Measurements from ENCODE around the gene MEG3.

MEG3 gene

DNA sequence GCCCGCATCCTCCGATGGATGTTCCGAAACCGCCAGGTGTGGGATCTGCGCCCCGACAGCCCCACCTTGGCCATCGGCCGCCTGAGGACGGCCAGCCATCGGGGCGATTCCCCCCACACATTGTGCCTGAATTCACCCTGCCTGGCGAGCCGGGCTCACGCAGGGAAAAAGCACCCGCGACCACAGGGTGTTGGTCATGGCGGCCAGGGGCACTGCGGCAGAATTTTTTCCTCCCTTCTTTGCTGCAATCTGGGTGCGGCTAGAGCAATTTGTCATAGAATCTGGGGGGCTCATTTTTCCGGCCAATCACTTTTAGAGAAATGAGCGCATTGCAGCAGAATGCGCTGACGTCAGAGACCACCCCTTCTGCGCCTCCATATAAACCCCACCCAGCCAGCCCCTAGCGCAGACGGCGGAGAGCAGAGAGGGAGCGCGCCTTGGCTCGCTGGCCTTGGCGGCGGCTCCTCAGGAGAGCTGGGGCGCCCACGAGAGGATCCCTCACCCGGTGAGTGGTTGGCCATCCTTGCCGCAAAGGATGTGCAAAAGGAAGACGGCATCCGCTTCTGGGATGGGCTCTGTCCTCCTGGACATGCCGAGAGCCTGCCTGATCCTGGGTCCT lies at the start of gene MEG3:
TSS of gene MEG3 (plus strand) at position 406 of the 619 bp plus-strand sequence.
- no peak for DNase-seq (ENCODE audit: low read depth in 2 of 2)

DNA sequence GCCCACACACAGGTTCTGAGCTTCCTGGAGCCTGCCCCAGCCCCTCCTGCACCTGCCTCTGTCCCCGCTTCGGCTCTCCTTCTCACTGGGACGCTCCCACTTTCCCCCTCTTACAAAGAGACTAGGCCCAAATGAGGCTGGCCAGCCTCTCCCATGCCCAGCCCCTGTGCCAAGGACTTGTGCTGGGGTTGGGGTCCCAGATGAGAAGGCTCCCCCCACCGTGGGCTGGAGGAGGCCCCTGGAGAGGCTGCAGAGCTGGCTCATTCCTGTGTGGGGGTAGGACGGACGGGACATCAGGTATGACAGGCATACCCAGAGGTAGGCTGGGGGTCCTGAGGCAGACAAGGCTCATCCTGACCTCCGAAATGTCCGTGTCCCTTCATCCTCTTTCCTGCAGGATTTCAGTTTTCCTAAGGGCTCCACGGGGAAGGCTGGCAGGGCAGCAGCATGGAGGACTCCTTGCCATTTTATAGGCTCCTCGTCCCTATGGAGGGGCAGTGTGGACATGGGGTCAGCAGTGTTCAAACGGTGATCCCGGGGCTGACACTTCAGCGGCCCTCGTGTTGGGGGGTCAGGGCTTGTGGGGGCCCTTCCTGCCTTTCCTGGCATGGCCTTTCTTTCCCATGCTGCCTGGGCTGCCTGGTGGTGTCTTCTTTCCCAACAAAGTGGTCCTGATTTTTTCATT lies 49.1 kb upstream of the MEG3 start:
- DNase-seq (ENCODE audit: low read depth in 2 of 2): no peak

DNA sequence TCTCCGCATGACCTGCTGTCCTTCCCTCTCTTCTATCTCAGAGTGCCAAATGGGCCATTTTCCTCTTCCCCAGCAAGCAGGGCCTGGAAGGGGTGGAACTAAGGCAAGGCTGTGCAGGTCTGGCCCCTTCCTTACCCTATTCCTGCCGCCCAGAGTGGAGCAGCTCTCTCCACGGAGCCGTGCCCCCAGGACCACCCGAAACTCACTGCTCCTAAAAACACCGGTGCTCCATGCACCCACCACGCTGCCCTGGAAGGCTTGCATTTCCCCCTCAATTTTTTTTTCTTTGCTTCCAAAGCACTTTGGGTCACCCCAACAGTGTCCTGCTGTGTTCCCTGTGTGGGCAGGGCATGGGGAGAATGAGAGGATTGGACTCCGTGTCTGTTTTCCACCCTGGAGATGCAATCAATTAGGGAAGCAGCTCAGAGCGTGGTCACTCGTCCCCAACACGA lies 48.5 kb upstream of the MEG3 start:
- no peak for DNase-seq (ENCODE audit: low read depth in 2 of 2)

DNA sequence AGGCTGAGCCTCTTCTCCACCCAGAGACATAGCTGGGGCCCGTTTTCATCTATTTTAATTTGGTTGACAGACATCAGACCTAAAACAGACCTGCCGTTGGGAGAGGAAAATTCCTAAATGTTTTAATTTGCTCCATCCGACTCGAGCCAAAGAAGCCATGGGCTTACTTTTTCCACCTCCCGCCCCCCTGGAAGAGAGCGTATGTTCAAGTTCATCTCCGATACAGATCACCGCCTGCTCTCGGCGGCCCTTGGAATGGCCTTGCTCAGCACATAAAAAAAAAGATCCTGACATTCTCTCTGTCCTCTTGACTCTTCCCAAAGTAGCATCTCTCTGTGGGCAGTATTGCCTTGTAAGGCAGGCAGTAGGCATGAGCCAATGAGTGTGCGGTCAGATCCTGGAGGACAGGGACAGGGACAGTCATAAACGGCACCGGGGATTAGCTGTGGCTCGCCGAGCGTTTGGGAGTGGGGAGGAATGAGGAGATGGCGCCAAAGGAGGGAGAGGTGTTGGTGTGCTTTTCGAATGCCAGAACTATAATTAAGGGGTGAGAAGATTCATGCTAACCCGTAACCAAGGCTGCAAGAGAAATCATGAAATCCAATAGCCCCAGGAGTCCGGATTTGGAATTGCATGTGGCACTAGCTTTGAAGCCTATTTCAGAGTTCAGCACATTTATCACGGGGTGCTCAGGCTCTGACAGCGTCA lies 47.9 kb upstream of the MEG3 start:
- no peak for DNase-seq (ENCODE audit: low read depth in 2 of 2)

DNA sequence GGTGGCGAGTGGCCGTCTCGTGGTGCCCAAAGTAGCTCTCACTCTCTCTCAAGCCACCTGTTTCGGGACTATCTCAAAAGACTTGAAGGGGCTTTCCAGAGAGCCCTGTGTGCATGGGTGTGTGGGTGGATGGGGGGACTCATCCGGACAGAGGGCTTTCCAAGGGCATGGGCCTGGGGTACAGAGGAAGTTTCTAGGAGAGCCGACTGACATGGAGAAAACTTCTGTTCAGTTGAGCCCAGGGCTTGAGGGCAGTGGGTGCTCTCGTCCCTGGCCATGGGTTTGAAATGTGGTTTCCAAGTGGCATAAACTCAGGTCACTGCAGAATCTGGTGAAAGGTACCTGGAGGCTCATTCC lies 47.4 kb upstream of the MEG3 start:
- DNase-seq (ENCODE audit: low read depth in 2 of 2): no peak

DNA sequence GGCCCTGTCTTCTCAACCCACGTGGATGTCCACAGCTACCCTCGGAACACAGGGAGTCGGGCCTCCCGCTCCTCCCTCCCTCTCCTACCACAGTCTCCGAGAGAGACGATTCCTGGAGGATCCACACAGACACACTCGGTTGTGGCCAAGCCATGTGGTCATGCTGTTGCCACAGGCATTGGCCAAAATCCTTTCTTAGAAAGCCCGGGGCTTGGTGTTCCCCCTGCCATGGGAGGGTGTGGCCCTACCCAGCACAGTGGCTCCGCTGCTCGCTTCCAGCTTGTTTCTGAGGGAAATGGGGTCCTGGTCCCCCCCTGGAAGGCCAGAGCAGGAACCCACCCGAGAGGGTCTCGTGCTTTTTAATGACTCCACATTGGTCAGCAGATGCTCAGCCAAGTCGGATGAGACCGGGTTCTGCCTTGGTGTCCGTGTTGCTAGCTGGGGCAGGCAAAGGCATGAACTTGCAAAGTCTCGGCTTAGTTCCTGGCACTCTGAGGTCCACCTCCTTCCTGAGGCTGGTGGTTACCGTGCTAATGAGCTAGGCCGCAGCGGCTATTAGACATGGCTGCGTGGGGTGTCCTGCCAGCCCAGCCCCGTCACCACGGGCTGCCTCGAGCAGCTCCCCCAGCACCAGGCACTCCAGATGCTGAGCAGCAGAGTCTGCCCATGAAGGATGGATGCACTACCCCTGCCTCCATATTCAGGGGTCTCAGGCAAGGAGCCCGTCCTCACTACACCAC lies 46.8 kb upstream of the MEG3 start:
- DNase-seq (ENCODE audit: low read depth in 2 of 2): no peak

DNA sequence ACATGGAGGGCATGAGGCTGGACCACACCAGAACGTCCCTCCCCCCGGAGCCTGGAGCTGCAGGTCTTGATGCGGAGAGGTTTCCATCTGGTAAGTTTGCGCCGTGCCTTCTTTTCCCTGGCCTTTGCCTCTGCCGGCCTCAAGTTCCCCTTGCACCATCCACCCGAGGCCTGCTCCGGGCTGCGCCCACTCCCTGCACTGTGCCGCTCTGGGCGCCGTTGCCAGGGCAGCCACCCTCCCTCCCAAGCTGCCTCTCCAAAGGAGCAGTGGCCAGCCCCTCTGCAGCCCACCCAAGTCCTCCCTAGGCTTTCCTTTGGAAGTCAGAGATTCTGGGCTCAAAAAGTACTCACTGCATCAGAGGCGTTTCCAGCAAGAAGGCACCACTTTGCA lies 46.2 kb upstream of the MEG3 start:
- no peak for DNase-seq (ENCODE audit: low read depth in 2 of 2)

DNA sequence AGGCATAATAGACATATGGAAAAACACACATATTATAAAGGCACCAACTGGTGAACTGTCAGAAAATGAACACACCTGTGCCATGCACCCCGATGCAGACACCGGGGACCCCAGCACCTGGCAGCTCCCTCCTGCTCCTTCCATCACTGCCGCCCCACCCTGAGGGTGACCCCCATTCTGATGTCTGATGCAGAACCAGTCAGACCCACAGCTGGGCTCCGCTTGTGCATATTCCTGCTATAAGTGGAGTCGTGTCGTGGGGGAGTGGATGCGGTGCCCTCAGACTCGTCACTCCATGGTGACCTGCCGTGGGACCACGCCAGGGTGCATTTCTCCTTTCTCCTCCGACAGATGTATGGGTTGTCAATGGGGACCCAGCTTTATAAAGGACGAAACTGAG lies 45.7 kb upstream of the MEG3 start:
- DNase-seq (ENCODE audit: low read depth in 2 of 2): no peak

DNA sequence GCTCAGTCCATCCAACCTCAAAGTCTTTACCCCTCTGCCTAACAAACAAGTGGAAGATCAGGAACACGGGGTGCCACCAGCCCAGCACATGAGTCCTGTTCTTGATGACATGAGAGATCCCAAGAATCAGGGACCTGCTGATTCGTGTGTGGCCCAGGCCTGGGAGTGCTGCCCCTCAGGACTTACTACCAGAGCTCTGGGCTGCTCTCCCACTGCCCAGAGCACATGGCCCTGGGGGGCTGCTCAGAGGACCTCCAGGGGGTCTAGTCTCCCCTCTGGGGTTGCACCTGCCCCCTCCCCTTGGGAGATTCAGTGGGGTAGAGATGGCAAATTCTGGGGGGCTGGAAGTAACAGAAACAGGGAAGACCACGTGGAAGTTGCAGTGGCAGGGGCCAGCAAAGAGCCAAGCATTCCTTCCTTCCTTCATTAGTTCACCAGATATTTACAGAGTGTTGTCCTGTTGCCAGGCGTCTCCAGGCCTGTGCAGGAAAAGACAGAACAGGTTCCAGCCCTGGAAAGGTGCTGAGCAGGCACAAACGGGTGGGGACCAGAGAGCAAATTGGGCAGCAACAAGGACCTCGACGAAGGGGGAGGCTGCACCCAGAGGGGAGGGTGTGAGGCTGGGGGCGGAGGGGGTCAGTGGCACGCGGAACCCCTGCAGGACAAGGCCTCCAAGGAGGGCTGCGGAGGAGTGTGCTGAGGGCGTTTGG lies 45.1 kb upstream of the MEG3 start:
- no peak for DNase-seq (ENCODE audit: low read depth in 2 of 2)

DNA sequence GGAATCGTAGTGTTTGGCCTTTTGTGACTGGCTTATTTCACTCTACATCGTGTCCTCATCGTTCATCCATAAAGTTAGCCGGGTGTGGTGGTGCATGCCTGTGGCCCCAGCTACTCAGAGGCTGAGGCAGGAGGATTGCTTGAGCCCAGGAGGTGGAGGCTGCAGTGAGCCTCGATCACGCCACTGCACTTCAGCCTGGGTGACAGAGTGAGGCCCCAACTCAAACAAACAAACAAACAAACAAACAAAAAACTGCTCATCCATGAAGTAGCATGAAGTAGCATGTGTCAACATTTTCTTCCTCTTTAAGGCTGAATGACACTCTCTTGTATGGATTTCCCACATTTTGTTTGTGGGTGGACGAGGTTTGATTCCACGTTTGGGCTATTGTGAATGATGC lies 44.0 kb upstream of the MEG3 start:
- DNase-seq (ENCODE audit: low read depth in 2 of 2): no peak

DNA sequence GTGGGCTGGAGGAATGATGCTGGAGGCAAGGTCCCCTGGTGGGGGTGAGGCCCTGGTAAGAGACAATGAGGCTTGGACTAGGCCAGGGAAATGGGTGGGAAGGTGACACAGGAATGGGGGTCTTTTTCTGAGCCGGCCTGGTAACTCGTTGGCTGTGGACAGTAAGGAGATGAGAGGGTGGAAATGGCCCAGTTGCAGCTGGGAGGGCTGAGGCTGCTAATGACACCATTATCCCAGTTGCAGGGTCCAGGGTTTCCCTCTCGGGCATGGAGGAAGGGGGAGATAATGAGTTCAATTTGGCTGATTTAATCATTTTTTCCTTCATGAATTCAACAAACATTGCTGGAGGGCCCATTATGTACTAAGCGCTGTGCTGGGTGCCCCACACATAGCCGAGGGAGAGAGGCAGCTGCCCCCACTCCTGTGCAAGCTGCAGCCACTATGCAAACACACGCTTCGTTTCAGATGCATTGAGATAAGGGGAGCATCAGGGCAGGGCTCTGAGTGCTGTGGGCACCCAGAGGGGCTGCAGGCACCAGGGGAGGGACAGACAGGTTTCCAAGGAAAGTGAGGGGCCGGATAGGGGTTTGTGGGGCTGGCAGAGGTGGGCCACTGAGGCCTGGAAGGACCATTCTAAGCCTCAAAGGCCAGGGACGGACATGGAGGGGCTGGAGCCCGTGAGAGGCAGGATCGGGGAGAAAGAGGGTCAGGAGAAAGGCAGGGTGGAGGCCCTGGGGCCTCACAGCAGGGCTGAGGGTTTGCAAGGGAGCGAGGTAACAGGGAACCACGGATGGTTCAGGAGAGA lies 43.2 kb upstream of the MEG3 start:
- no peak for DNase-seq (ENCODE audit: low read depth in 2 of 2)

DNA sequence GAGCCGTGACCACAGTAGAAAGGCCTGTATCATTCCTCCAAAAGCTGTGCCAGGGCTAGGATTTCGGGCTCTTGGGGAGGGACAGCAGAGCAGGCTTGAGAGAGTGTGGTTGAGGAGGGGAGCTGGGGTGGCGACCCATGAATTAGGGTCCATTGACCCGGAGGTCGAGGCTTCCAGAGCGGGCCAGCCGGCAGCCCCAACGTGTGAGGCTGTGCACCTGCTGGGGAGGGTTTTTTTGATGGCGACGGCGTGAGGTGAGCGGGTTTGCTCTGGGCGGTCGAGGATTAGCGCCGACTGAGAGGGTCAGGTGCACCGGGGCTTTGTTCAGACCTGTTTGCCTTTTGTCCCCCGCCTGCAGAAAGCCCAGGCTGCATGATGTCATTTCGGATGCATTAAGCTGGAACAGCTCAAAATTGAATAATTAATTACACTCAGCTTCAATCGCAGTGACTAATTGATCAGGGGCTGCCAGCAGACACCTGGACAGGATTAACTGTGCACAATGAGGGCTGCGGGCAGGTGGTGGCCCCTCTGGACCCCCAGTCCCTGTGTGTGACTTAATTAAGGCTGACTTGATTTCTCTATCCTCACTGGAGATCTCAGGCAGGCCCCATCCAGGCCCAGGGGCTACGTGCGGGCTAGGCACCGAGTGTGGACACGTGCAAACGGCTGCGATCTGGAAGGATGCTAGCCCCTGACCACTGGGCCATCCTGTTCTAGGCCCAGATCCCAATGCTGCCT lies 42.1 kb upstream of the MEG3 start:
- no peak for DNase-seq (ENCODE audit: low read depth in 2 of 2)

DNA sequence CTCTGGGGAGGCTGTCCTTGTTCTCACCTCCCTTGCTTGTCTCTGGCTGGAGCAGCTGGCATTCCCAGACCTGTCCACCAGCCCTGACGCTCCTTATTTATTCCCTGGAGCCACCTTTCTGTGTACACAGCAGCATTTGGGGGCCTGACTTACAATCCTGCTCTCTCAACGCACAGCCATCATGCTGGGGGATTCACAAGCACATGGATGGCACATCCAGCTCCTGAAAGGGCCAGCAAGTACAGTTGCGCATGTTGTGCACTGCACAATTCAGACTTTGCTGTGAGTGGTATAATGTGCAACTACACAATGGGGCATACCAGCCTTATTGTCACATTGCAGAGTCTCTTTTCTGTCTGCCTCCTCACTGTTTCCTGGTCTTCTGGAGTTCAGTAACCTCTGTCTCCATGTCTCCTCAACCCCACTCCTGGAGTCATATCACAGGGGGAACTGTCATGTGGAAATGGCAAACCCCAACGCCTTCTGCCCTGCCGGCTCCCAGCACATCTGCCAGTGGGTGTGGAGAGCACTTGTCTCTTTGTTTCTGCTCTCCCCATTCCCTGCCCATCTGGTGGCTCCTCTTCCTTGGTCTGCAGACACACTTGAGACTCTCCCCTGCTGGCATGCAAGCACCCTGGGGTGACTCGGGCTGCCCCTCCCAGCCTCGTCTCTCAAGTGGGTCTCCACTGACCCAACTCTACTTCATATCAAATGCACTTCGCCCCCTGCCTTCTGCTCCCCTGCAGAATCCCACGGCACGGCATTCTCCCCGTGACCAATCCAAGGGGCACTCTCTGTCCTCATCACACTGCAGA lies 41.2 kb upstream of the MEG3 start:
- no peak for DNase-seq (ENCODE audit: low read depth in 2 of 2)

DNA sequence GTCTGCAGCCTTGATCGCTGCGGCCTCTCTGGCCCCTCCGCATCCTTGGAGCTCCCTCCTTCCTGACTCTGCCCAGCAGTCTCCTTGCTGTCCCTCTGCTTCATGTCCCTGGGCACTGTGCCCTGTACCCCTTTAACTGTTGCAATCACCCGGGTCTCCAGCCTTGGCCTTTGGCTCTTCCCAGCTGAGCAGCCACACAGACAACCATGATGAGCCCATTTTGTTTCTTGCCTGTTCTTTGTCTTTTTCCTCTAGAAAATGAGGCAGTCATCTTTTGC lies 40.6 kb upstream of the MEG3 start:
- no peak for DNase-seq (ENCODE audit: low read depth in 2 of 2)

DNA sequence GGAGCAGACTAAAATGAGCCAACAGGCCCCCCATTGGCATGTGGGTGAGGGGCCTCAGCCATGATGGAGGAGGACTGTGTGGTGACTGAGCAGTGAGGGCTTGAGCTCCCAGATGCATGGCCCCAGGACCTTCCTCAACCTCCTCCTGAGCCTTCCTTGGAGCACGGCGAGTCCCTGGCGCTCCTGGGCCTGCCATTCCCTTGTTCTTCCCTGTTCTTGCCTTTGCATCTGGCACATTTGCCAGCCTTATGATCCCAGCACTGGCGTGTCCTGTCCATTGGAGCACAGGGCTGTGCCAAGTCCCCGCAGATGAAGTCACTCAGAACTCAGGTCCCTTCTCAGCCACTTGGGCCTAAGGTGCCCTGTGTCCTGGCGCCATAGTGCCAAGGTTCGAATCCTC lies 40.3 kb upstream of the MEG3 start:
- no peak for DNase-seq (ENCODE audit: low read depth in 2 of 2)

DNA sequence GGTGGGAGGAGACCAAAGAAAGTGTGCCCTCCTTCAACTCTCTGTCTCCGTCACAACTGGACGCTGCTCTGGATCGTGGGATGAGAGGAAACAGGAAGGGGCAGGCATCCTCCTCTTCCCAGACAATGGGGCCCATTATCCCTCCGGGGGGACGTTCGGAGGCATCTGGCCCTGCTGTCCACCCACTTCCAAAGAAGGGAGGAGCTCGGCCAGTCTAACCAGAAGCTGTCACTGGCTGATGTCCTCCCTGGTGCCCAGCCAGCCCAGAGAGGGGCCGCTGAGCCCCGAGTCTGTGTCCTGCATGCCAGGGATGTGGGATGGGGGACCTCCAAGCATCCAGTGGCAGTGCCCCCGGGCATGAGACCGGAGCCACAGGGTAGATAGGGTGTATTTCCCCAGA lies 39.8 kb upstream of the MEG3 start:
- DNase-seq (ENCODE audit: low read depth in 2 of 2): no peak

DNA sequence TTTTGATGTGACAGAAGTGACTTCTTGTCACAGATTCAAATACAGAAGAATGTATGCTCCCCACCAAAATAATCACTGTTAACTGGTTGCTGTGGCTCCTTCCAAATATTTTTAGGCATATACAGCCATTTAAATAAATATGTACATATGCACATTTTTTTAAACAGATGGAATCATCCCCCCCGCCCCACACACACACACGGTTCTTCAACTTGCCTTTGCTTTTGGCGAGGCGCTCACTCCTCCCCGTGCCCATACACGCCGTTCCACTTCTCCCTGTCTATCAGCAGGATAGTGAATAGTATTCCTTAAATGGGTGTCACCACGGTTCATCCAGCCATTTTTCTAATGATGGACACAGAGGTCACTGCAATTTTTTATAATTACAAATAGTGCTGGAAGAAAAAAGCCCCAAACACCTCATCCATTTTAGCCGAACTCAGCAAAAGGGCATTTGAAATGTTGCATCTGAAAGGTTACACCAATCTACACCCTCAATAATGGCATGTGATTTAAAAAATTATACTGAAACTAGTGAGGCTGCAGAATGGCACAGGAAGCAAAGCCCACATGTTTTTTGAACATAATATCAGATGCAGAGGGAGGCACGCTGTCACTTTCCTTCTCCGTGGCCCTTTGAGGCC lies 39.2 kb upstream of the MEG3 start:
- no peak for DNase-seq (ENCODE audit: low read depth in 2 of 2)

DNA sequence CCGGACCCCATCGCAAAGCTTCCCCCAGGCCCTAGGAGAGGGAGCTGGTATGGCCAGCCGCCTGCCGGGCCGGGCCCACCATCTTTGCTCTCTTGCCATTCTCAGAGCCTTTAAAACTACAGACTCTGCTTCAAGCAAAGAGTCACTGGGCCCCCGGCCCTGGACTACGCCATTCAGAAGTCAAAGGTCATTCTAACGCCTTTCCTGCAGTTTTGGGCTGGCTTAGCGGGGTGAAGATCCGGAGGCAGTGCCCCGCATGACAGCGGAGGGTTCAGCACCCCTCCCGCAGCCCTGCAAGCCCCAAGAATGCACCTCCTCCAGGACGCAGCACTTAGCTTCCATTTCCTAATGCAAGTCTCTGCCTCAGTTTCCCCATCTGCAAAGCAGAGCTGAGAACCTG lies 38.3 kb upstream of the MEG3 start:
- no peak for DNase-seq (ENCODE audit: low read depth in 2 of 2)

DNA sequence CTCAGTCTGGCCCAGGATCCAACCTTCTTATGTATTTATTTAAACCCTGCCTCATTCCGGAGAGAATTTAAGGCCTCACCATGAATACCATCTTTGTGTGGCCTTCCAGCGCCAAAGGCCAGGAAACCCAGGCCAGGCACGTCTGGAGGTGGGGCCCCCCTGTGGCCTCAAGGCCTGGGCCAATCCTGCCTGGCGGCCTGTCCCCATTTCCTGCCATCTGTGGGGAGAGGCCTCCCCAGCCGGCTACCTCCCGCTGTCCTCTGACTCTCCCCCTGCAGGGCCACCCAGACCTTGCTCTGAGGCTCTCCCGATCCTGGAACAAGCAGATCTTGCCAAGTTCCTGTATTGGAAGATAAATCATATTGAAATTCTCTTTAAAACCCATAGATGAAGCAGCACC lies 37.4 kb upstream of the MEG3 start:
- no peak for DNase-seq (ENCODE audit: low read depth in 2 of 2)

Measured in stimulated activated CD8-positive, alpha-beta memory T cell treated with anti-CD3 and anti-CD28 coated beads, Interleukin-2, amount 100 ng/mL, for 48 hours (primary cell).